Measurements from ENCODE around the gene NCAM2. TPM values are rescaled to one million over a fixed set of nuclear protein-coding genes. Genes with fewer than 3 reads are reported as not detected.

The NCAM2 gene
- total and polyA plus RNA-seq, 2 donors (not counting 1 experiment from before 2014, with no cell fraction given), result 0.13 TPM; not detected in 1

DNA sequence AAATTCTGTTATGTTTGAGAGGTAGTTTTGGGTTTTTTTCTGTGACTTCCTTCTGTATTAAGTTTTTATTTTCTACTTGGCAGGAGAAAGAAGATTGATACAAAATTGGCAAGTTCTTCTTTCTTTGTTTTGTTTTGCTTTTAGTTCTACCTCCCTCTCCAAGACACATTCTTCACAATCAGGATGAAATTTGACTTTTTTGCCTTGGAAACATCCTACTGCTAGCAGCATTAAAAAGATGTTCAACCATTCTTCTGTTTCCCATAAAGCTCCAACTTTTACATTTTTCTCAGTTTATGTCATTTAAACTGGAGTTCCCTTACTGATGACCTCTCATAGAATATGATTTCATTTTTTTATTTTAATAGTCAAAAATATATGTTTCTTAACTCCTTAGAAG, 234.8 kb downstream of the NCAM2 start:
- Histone ChIP-seq H3K4me2 (replicated peaks; ENCODE audit: low read depth, low read length, poor library complexity, severe bottlenecking) (no peak overlapping the region), H2AFZ (ENCODE audit: insufficient read depth, low read depth, low read length, poor library complexity, severe bottlenecking) (no peak overlapping the region), H3K4me1 (ENCODE audit: control insufficient read depth in 2 of 2, insufficient read depth in 2 of 2, low read length in 2 of 2) (no peaks in the 10 kb centered on the region), H3K9me3 (ENCODE audit: control extremely low read depth in 1 of 3, control insufficient read depth in 2 of 3, insufficient read depth in 1 of 3, low read length in 2 of 3) (no peaks in the 10 kb centered on the region), H3K27ac (ENCODE audit: low read length in 2 of 2) (no peak overlapping the region), H3K79me2 (ENCODE audit: control insufficient read depth, insufficient read depth, low read length) (no peaks in the 10 kb centered on the region), H3K27me3 (replicated peaks in 1 of 4; ENCODE audit: control extremely low read depth in 1 of 4, control insufficient read depth in 3 of 4, insufficient read depth in 4 of 4, low read length in 3 of 4) (no peaks in the 10 kb centered on the region), H3K36me3 (replicated peaks in 1 of 2; ENCODE audit: control extremely low read depth in 1 of 2, control insufficient read depth in 1 of 2, extremely low read depth in 1 of 2, insufficient read depth in 2 of 2, low read length in 1 of 2) (no peaks in the 10 kb centered on the region), H3K4me3 (ENCODE audit: control extremely low read depth in 1 of 5, extremely low read depth in 1 of 5, insufficient read depth in 1 of 5, low read depth in 2 of 5, low read length in 4 of 5) (no peak overlapping the region), H3K9ac (ENCODE audit: low read length) (no peak overlapping the region), H4K20me1 (ENCODE audit: control insufficient read depth, insufficient read depth, low read length, poor library complexity, severe bottlenecking) (no peaks in the 10 kb centered on the region)
- H3K4me1 Mint-ChIP-seq, result no peaks in the 10 kb centered on the region
- CTCF ChIA-PET, result no interaction called here
- no peaks in the 10 kb centered on the region for H3K27me3 Mint-ChIP-seq
- no peak overlapping the region for H3K4me3 Mint-ChIP-seq
- DNase-seq (no peak), ATAC-seq (ENCODE audit: low read depth) (no peak)
- intact Hi-C loops (cut with micrococcal nuclease), result no loop called here
- no peak overlapping the region for H3K27ac Mint-ChIP-seq
- POLR2A ChIA-PET, result no interaction called here
- TF ChIP-seq EZH2 (IDR thresholded peaks at IDR 0.05; ENCODE audit: borderline replicate concordance, insufficient read depth, low read depth, low read length, poor library complexity, severe bottlenecking), result no peak
- TF ChIP-seq, protein P1, sequence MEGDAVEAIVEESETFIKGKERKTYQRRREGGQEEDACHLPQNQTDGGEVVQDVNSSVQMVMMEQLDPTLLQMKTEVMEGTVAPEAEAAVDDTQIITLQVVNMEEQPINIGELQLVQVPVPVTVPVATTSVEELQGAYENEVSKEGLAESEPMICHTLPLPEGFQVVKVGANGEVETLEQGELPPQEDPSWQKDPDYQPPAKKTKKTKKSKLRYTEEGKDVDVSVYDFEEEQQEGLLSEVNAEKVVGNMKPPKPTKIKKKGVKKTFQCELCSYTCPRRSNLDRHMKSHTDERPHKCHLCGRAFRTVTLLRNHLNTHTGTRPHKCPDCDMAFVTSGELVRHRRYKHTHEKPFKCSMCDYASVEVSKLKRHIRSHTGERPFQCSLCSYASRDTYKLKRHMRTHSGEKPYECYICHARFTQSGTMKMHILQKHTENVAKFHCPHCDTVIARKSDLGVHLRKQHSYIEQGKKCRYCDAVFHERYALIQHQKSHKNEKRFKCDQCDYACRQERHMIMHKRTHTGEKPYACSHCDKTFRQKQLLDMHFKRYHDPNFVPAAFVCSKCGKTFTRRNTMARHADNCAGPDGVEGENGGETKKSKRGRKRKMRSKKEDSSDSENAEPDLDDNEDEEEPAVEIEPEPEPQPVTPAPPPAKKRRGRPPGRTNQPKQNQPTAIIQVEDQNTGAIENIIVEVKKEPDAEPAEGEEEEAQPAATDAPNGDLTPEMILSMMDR (IDR thresholded peaks at IDR 0.05), result no peak
- H3K9me3 Mint-ChIP-seq (ENCODE audit: insufficient read depth), result no peaks in the 10 kb centered on the region

DNA sequence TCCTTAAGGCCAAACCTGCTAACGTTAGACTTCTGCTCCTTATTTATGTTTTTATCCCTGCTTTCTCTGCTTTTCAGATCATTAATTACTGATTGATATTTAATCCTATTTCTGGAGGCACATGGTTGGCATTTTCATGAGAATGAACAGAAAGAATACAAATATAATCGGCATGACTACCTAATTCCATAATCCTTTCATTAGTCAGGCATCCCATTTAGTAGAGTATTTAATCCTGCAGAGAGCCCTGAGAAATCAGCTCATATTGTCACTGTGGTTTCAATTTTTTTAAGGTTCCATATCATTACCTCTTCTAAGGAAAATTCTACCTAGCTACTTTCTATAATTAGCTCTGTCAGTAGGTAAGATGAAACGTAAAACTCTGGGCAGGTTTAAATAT, 238.8 kb downstream of the NCAM2 start:
- WGBS (ENCODE audit: insufficient coverage), result no CpG with 5 or more reads among the region's 3 CpGs
- CTCF ChIA-PET, result no interaction called here
- Histone ChIP-seq H2AFZ (ENCODE audit: insufficient read depth, low read depth, low read length, poor library complexity, severe bottlenecking) (no peak overlapping the region), H3K27ac (ENCODE audit: low read length in 2 of 2) (no peak overlapping the region), H3K9me3 (ENCODE audit: control extremely low read depth in 1 of 3, control insufficient read depth in 2 of 3, insufficient read depth in 1 of 3, low read length in 2 of 3) (no peaks in the 10 kb centered on the region), H3K27me3 (replicated peaks in 1 of 4; ENCODE audit: control extremely low read depth in 1 of 4, control insufficient read depth in 3 of 4, insufficient read depth in 4 of 4, low read length in 3 of 4) (no peaks in the 10 kb centered on the region), H3K79me2 (ENCODE audit: control insufficient read depth, insufficient read depth, low read length) (no peaks in the 10 kb centered on the region), H3K4me1 (ENCODE audit: control insufficient read depth in 2 of 2, insufficient read depth in 2 of 2, low read length in 2 of 2) (no peaks in the 10 kb centered on the region), H4K20me1 (ENCODE audit: control insufficient read depth, insufficient read depth, low read length, poor library complexity, severe bottlenecking) (no peaks in the 10 kb centered on the region), H3K4me3 (ENCODE audit: control extremely low read depth in 1 of 5, extremely low read depth in 1 of 5, insufficient read depth in 1 of 5, low read depth in 2 of 5, low read length in 4 of 5) (no peak overlapping the region), H3K4me2 (replicated peaks; ENCODE audit: low read depth, low read length, poor library complexity, severe bottlenecking) (no peak overlapping the region), H3K9ac (ENCODE audit: low read length) (no peak overlapping the region), H3K36me3 (replicated peaks in 1 of 2; ENCODE audit: control extremely low read depth in 1 of 2, control insufficient read depth in 1 of 2, extremely low read depth in 1 of 2, insufficient read depth in 2 of 2, low read length in 1 of 2) (no peaks in the 10 kb centered on the region)
- Mint-ChIP-seq H3K4me1 (no peaks in the 10 kb centered on the region), H3K27me3 (no peaks in the 10 kb centered on the region), H3K4me3 (no peak overlapping the region), H3K9me3 (ENCODE audit: insufficient read depth) (no peaks in the 10 kb centered on the region), H3K27ac (no peak overlapping the region)
- no peak for TF ChIP-seq EZH2 (IDR thresholded peaks at IDR 0.05; ENCODE audit: borderline replicate concordance, insufficient read depth, low read depth, low read length, poor library complexity, severe bottlenecking)
- TF ChIP-seq, protein P1 (IDR thresholded peaks at IDR 0.05), result no peak
- DNase-seq, result no peak
- intact Hi-C loops (cut with micrococcal nuclease), result no loop called here
- ATAC-seq (ENCODE audit: low read depth), result no peak
- POLR2A ChIA-PET, result no interaction called here
